SK-N-MC (cell line): Measurements from ENCODE around the gene THAP7.
"Not testable (repeated sequence)": the region's sequence is repeated elsewhere in the genome, so short reads cannot be mapped to it uniquely, and the experiment has no call there.

ENCODE experiments used
- EZH2 ChIP-seq: fragments of 200-600 bp; sonication (generic); IDR thresholded peaks from one replicate; pipeline ENCODE4 v1.6.1; 2017; ENCODE audit warnings: antibody characterized with exemption
- FOXP2 ChIP-seq: optimal IDR thresholded peaks from 2 replicates; pipeline ENCODE3; 2011; ENCODE audit warnings: mild to moderate bottlenecking, moderate library complexity; ENCODE audit not compliant: insufficient read depth; ENCODE audit errors: extremely low read length, control extremely low read depth
- POLR2AphosphoS5 ChIP-seq: IDR thresholded peaks from 2 replicates; pipeline ENCODE4 v1.6.1; 2012; ENCODE audit warnings: mild to moderate bottlenecking, low read depth, low read length, borderline replicate concordance

DNA sequence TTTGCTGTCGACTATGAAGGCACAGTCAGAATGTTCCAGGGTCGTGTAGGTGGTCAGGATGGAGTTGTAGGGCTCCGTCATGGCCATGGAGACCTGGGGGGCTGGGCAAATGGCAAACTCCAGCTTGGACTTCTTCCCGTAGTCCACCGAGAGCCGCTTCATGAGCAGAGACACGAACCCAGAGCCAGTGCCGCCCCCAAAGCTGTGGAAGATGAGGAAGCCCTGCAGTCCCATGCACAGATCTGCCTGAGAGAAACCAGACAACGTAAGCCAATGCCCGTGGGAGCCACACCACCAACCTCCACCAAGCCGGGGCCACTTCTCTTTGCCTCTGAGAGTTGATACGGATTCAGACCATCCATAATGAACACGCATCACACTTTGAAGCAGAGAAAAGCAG lies 7.3 kb upstream of the THAP7 start:
- TF ChIP-seq EZH2, POLR2AphosphoS5, FOXP2: not testable (repeated sequence)
